NB4 (cell line): ENCODE data around the gene CNNM4.
"Not testable (repeated sequence)": the region's sequence is repeated elsewhere in the genome, so short reads cannot be mapped to it uniquely, and the experiment has no call there.

ENCODE experiments used
- DNase-seq: peaks from one replicate; pipeline ENCODE4 v3.0.0; 2010; ENCODE audit warnings: low read depth
- H3K4me3 ChIP-seq: one replicate; pipeline ENCODE4 v1.5.1; 2011; ENCODE audit warnings: mild to moderate bottlenecking, low read depth, low read length, moderate library complexity
- CTCF ChIP-seq: IDR thresholded peaks from one replicate; pipeline ENCODE4 v1.5.1; 2012; ENCODE audit warnings: low read depth, low read length
- MAX ChIP-seq: IDR thresholded peaks from 2 replicates; pipeline ENCODE4 v1.6.1; 2011; ENCODE audit warnings: low read depth, low read length
- MYC ChIP-seq: IDR thresholded peaks from 2 replicates; pipeline ENCODE4 v1.6.1; 2011; ENCODE audit warnings: low read depth, low read length
- POLR2A ChIP-seq: IDR thresholded peaks from 2 replicates; pipeline ENCODE4 v1.6.1; 2011; ENCODE audit warnings: mild to moderate bottlenecking; ENCODE audit not compliant: insufficient read length; ENCODE audit errors: extremely low read depth

The CNNM4 gene

GRCh38 chr2:96792772-96793749 lies 32.4 kb downstream of the CNNM4 start:
- no peak for TF ChIP-seq CTCF
- no peak for TF ChIP-seq POLR2A
- TF ChIP-seq MYC = no peak
- TF ChIP-seq MAX = no peak
- no peak overlapping the region for H3K4me3 ChIP-seq
- DNase-seq = no peak

GRCh38 chr2:96795076-96795475 lies 34.4 kb downstream of the CNNM4 start:
- no peak for TF ChIP-seq MAX
- DNase-seq = no peak
- H3K4me3 ChIP-seq = no peak overlapping the region

- not testable (repeated sequence) for H3K4me3 ChIP-seq, DNase-seq
These were observed 35.8 kb downstream of the CNNM4 start for GRCh38 chr2:96796497-96796896.

- TF ChIP-seq POLR2A (no peak), MYC (no peak), CTCF (no peak), MAX (no peak)
- no peak for DNase-seq
- H3K4me3 ChIP-seq = no peak overlapping the region
These were observed 36.4 kb downstream of the CNNM4 start for GRCh38 chr2:96797066-96797625.

- DNase-seq = no peak
These were observed 38.3 kb downstream of the CNNM4 start for GRCh38 chr2:96798733-96799622.

GRCh38 chr2:96799623-96799935 lies 38.9 kb downstream of the CNNM4 start:
- H3K4me3 ChIP-seq = no peak overlapping the region
- DNase-seq = no peak
- no peak for TF ChIP-seq MAX
- no peak for TF ChIP-seq POLR2A
- TF ChIP-seq MYC = no peak
- TF ChIP-seq CTCF = no peak

More at GRCh38 chr2:96798733-96799622, 38.3 kb downstream of the CNNM4 start:
- TF ChIP-seq MYC (no peak), POLR2A (no peak), MAX (no peak), CTCF (no peak)
- no peak overlapping the region for H3K4me3 ChIP-seq
